HG03439 (cell line): Measurements from ENCODE around the gene FLNC.

Source experiments
- ATAC-seq: cut with Tn5 transposase; IDR thresholded peaks from one replicate; pipeline ENCODE4 v1.9.1; 2021; ENCODE audit warnings: mild to moderate bottlenecking, moderate library complexity; ENCODE audit not compliant: unreplicated experiment

Gene FLNC

GRCh38 chr7:128800567-128800966, 29.6 kb upstream of the FLNC start:
- no peak for ATAC-seq

- ATAC-seq = no peak
Observed at GRCh38 chr7:128801003-128801402, 29.2 kb upstream of the FLNC start.

GRCh38 chr7:128801667-128802418, 28.4 kb upstream of the FLNC start:
- ATAC-seq = no peak

- no peak for ATAC-seq
Observed at GRCh38 chr7:128804484-128804883, 25.7 kb upstream of the FLNC start.

GRCh38 chr7:128805225-128805624, 25.0 kb upstream of the FLNC start:
- no peak for ATAC-seq

GRCh38 chr7:128807191-128807590, 23.0 kb upstream of the FLNC start:
- ATAC-seq = no peak

- ATAC-seq = no peak
Observed at GRCh38 chr7:128809363-128809762, 20.8 kb upstream of the FLNC start.

- ATAC-seq = no peak
Observed at GRCh38 chr7:128810473-128810872, 19.7 kb upstream of the FLNC start.

GRCh38 chr7:128810997-128811396, 19.2 kb upstream of the FLNC start:
- no peak for ATAC-seq

- ATAC-seq = no peak
Observed at GRCh38 chr7:128811631-128812430, 18.4 kb upstream of the FLNC start.

GRCh38 chr7:128812514-128813168, 17.6 kb upstream of the FLNC start:
- no peak for ATAC-seq

- no peak for ATAC-seq
Observed at GRCh38 chr7:128814499-128814898, 15.7 kb upstream of the FLNC start.

GRCh38 chr7:128815289-128815942, 14.8 kb upstream of the FLNC start:
- no peak for ATAC-seq

GRCh38 chr7:128818694-128819093, 11.5 kb upstream of the FLNC start:
- no peak for ATAC-seq

GRCh38 chr7:128821724-128822123, 8.5 kb upstream of the FLNC start:
- ATAC-seq = no peak

- no peak for ATAC-seq
Observed at GRCh38 chr7:128826512-128826911, 3.7 kb upstream of the FLNC start.

GRCh38 chr7:128826916-128827247, 3.3 kb upstream of the FLNC start:
- ATAC-seq = no peak

GRCh38 chr7:128827248-128827958, 2.8 kb upstream of the FLNC start:
- ATAC-seq = no peak

GRCh38 chr7:128827971-128828711, 2.1 kb upstream of the FLNC start:
- no peak for ATAC-seq
